Smooth muscle cell of the brain vasculature (primary cell): ENCODE results near the gene BUD23.
"Not testable (repeated sequence)": the region's sequence is repeated elsewhere in the genome, so short reads cannot be mapped to it uniquely, and the experiment has no call there.

Experiments used
- DNase-seq: peaks from one replicate; pipeline ENCODE4 v3.0.0-alpha.2; 2012; ENCODE audit warnings: low read depth, low spot score

The BUD23 gene

GRCh38 chr7:73683056-73683787 lies at the start of gene BUD23, which contains the start of gene DNAJC30:
BUD23 (plus strand) TSS chr7:73683597; CDS start chr7:73683626, 29 bp downstream.
DNAJC30 (minus strand) TSS chr7:73683453; CDS start chr7:73683423, 30 bp downstream.
- peak; percentile 89 for DNase-seq

- DNase-seq: no peak
Observed at GRCh38 chr7:73633844-73634243, 49.6 kb upstream of the BUD23 start.

- no peak for DNase-seq
Observed at GRCh38 chr7:73635428-73636200, 47.8 kb upstream of the BUD23 start.

- DNase-seq: no peak
Observed at GRCh38 chr7:73638911-73639310, 44.5 kb upstream of the BUD23 start.

- no peak for DNase-seq
Observed at GRCh38 chr7:73642834-73643233, 40.6 kb upstream of the BUD23 start.

GRCh38 chr7:73644688-73645286 lies 38.6 kb upstream of the BUD23 start:
- no peak for DNase-seq

GRCh38 chr7:73645643-73646174 lies 37.7 kb upstream of the BUD23 start:
- DNase-seq: no peak

GRCh38 chr7:73646785-73647724 lies 36.3 kb upstream of the BUD23 start:
- DNase-seq: no peak

GRCh38 chr7:73647725-73648592 lies 35.4 kb upstream of the BUD23 start:
- no peak for DNase-seq

GRCh38 chr7:73648593-73649332 lies 34.6 kb upstream of the BUD23 start:
- DNase-seq: no peak

- no peak for DNase-seq
Observed at GRCh38 chr7:73649576-73649975, 33.8 kb upstream of the BUD23 start.

- no peak for DNase-seq
Observed at GRCh38 chr7:73650524-73650923, 32.9 kb upstream of the BUD23 start.

GRCh38 chr7:73652541-73652949 lies 30.9 kb upstream of the BUD23 start:
- DNase-seq: no peak

- DNase-seq: not testable (repeated sequence)
Observed at GRCh38 chr7:73655309-73655708, 28.1 kb upstream of the BUD23 start.

GRCh38 chr7:73659983-73660382 lies 23.4 kb upstream of the BUD23 start:
- DNase-seq: no peak

GRCh38 chr7:73660594-73660993 lies 22.8 kb upstream of the BUD23 start:
- DNase-seq: not testable (repeated sequence)

- DNase-seq: no peak
Observed at GRCh38 chr7:73663033-73663432, 20.4 kb upstream of the BUD23 start.

- peak; percentile 81 for DNase-seq
Observed at GRCh38 chr7:73667344-73668102, 15.9 kb upstream of the BUD23 start, which contains the start of gene VPS37D. VPS37D (plus strand) TSS chr7:73667831; CDS start chr7:73667959, 128 bp downstream.
